Keratinocyte (primary cell): ENCODE data around the gene UTY. TPM values are rescaled to one million over a fixed set of nuclear protein-coding genes. Genes with fewer than 3 reads are reported as not detected.

ENCODE experiments used
- DNase-seq: peaks from one replicate; pipeline ENCODE4 v3.0.0-alpha.2; 2011; ENCODE audit warnings: low read depth, missing footprints, low spot score
- FAIRE-seq: peaks from 2 replicates; lab custom pipeline; 2011; peaks lifted over from hg19 to GRCh38; lab: Jason Lieb, UNC
- H2AFZ ChIP-seq: 2 replicates; pipeline ENCODE4 v1.6.0; 2012; ENCODE audit warnings: low read length, control low read depth, inconsistent platforms; ENCODE audit not compliant: control insufficient read depth
- H3K27ac ChIP-seq: 2 replicates; pipeline ENCODE4 v1.5.1; 2011; ENCODE audit warnings: low read length; ENCODE audit not compliant: control insufficient read depth, insufficient read depth
- H3K27me3 ChIP-seq: 3 replicates; pipeline ENCODE4 v1.6.0; 2011; ENCODE audit warnings: low read length; ENCODE audit not compliant: control insufficient read depth, insufficient read depth; ENCODE audit errors: extremely low read depth
- H3K36me3 ChIP-seq, 2 experiments: 2 replicates in 1 of 2; 3 replicates in 1 of 2; pipeline ENCODE4 v1.5.1; 2011; ENCODE audit warnings: low read length in 2 of 2, mild to moderate bottlenecking in 1 of 2; ENCODE audit not compliant: control insufficient read depth in 2 of 2, insufficient read depth in 2 of 2; ENCODE audit errors: extremely low read depth in 1 of 2
- H3K4me1 ChIP-seq: 3 replicates; pipeline ENCODE4 v1.5.1; 2011; ENCODE audit warnings: low read length; ENCODE audit not compliant: control insufficient read depth, insufficient read depth; ENCODE audit errors: extremely low read depth
- H3K4me2 ChIP-seq: 3 replicates; pipeline ENCODE4 v1.6.0; 2011; ENCODE audit warnings: low read depth, low read length; ENCODE audit not compliant: control insufficient read depth, insufficient read depth; ENCODE audit errors: extremely low read depth
- H3K4me3 ChIP-seq, 3 experiments: fragments of 200-600 bp in 1 of 3; sonication (generic) in 1 of 3; 2 replicates in 2 of 3; 3 replicates in 1 of 3; pipeline ENCODE4 v1.5.1; 2011 to 2016; ENCODE audit warnings: low read length in 3 of 3, mild to moderate bottlenecking in 3 of 3, control low read depth in 2 of 3, inconsistent platforms in 1 of 3, low read depth in 1 of 3, mixed read lengths in 1 of 3, mixed run types in 1 of 3, moderate library complexity in 1 of 3; ENCODE audit not compliant: control insufficient read depth in 2 of 3, insufficient read depth in 2 of 3; ENCODE audit errors: extremely low read depth in 1 of 3
- H3K79me2 ChIP-seq: 2 replicates; pipeline ENCODE4 v1.6.0; 2012; ENCODE audit warnings: low read length; ENCODE audit not compliant: control insufficient read depth, insufficient read depth
- H3K9ac ChIP-seq: 3 replicates; pipeline ENCODE4 v1.6.0; 2011; ENCODE audit warnings: low read length; ENCODE audit not compliant: control insufficient read depth, insufficient read depth; ENCODE audit errors: extremely low read depth
- H3K9me1 ChIP-seq: 3 replicates; pipeline ENCODE4 v1.6.0; 2011; ENCODE audit warnings: low read length; ENCODE audit not compliant: control insufficient read depth, insufficient read depth; ENCODE audit errors: extremely low read depth
- H3K9me3 ChIP-seq: 2 replicates; pipeline ENCODE4 v1.5.1; 2012; ENCODE audit warnings: low read depth, low read length; ENCODE audit not compliant: control insufficient read depth
- H4K20me1 ChIP-seq: 3 replicates; pipeline ENCODE4 v1.6.0; 2011; ENCODE audit warnings: low read length; ENCODE audit not compliant: control insufficient read depth, insufficient read depth; ENCODE audit errors: extremely low read depth
- CTCF ChIP-seq, 3 experiments: IDR thresholded peaks in 1 of 3; conservative IDR thresholded peaks in 1 of 3; optimal IDR thresholded peaks in 1 of 3; 2 replicates in 2 of 3; 3 replicates in 1 of 3; pipeline versions ENCODE3 to v1.5.1; 2011; ENCODE audit warnings: low read length in 3 of 3, mild to moderate bottlenecking in 3 of 3, moderate library complexity in 2 of 3, control low read depth in 1 of 3, inconsistent platforms in 1 of 3; ENCODE audit not compliant: insufficient read depth in 2 of 3; ENCODE audit errors: extremely low read depth in 1 of 3
- EZH2 ChIP-seq: IDR thresholded peaks from one replicate; pipeline ENCODE4 v1.6.1; 2012; ENCODE audit warnings: inconsistent platforms, mild to moderate bottlenecking, low read length, moderate library complexity
- dilution Hi-C: fragments of 300-500 bp; cut with MboI; formaldehyde crosslinking; loops from one replicate; pipeline ENCODE4 v1.7.0; 2020; ENCODE audit warnings: low sequenced_read_pairs; ENCODE audit not compliant: extremely low pct_ligation_motif_present
- polyA plus RNA-seq, 5 experiments: library from polyadenylated mRNA; depleted of rRNA in 3 of 5; stranded (reverse) in 3 of 5; stranded (forward) in 1 of 5; unstranded in 1 of 5; fragments of >200 nt; gene quantifications; 1 replicate in 1 of 5; 2 replicates in 3 of 5; 3 replicates in 1 of 5; pipeline versions ENCODE4 v1.2.1 to v1.2.3, GENCODE V29; 2011 to 2012; ENCODE audit warnings: missing spikeins in 2 of 5, low read depth in 1 of 5, low replicate concordance in 1 of 5

Gene UTY
- polyA plus RNA-seq, 1 donor (not counting 4 experiments of a cell fraction or from before 2014, with no cell fraction given): not detected

GRCh38 chrY:13299411-13299810 lies 180.4 kb downstream of the UTY start:
- no peak for TF ChIP-seq CTCF (optimal IDR thresholded peaks at IDR 0.05 in 1 of 3, IDR thresholded peaks at IDR 0.05 in 1 of 3, conservative IDR thresholded peaks at IDR 0.05 in 1 of 3; ENCODE audit: extremely low read depth in 1 of 3, insufficient read depth in 2 of 3, low read length in 3 of 3)
- TF ChIP-seq EZH2: no peak
- no peaks in the 10 kb centered on the region for H4K20me1 ChIP-seq
- no peak for FAIRE-seq

GRCh38 chrY:13296176-13296890 lies 183.5 kb downstream of the UTY start:
- no peak overlapping the region for H2AFZ ChIP-seq
- no peaks in the 10 kb centered on the region for H3K9me3 ChIP-seq
- H3K27me3 ChIP-seq: no peaks in the 10 kb centered on the region
- TF ChIP-seq CTCF (optimal IDR thresholded peaks at IDR 0.05 in 1 of 3, IDR thresholded peaks at IDR 0.05 in 1 of 3, conservative IDR thresholded peaks at IDR 0.05 in 1 of 3; ENCODE audit: extremely low read depth in 1 of 3, insufficient read depth in 2 of 3, low read length in 3 of 3) (no peak), EZH2 (no peak)
- H3K27ac ChIP-seq: no peak overlapping the region
- H3K4me2 ChIP-seq: no peak overlapping the region
- H3K36me3 ChIP-seq: no peaks in the 10 kb centered on the region
- no peak for DNase-seq
- no peaks in the 10 kb centered on the region for H3K4me1 ChIP-seq
- dilution Hi-C loops: no loop called here
- no peak for FAIRE-seq
- H4K20me1 ChIP-seq: no peaks in the 10 kb centered on the region
- H3K9ac ChIP-seq: no peak overlapping the region
- no peaks in the 10 kb centered on the region for H3K79me2 ChIP-seq
- no peaks in the 10 kb centered on the region for H3K9me1 ChIP-seq
- no peak overlapping the region for H3K4me3 ChIP-seq

More at GRCh38 chrY:13299411-13299810, 180.4 kb downstream of the UTY start:
- no peak for DNase-seq
- H3K36me3 ChIP-seq: no peaks in the 10 kb centered on the region
- no peaks in the 10 kb centered on the region for H3K27me3 ChIP-seq
- H3K4me2 ChIP-seq: no peak overlapping the region
- H3K9me1 ChIP-seq: no peaks in the 10 kb centered on the region
- no peaks in the 10 kb centered on the region for H3K9me3 ChIP-seq
- dilution Hi-C loops: no loop called here
- H3K4me1 ChIP-seq: no peaks in the 10 kb centered on the region
- H3K79me2 ChIP-seq: no peaks in the 10 kb centered on the region
- no peak overlapping the region for H2AFZ ChIP-seq
- no peak overlapping the region for H3K9ac ChIP-seq
- no peak overlapping the region for H3K4me3 ChIP-seq
- no peak overlapping the region for H3K27ac ChIP-seq
